CD4-positive, alpha-beta T cell treated with Interleukin-17A for 4 hours (primary cell): Measurements from ENCODE around the gene CFAP157.
"Not testable (repeated sequence)": the region's sequence is repeated elsewhere in the genome, so short reads cannot be mapped to it uniquely, and the experiment has no call there.

Experiments
- DNase-seq: peaks from one replicate; pipeline ENCODE4 v3.0.0-alpha.2; 2020; ENCODE audit warnings: mixed read lengths

The CFAP157 gene

GRCh38 chr9:127739614-127740330, 33.0 kb downstream of the CFAP157 start:
- DNase-seq, result no peak

GRCh38 chr9:127741831-127742434, 35.1 kb downstream of the CFAP157 start:
- no peak for DNase-seq

- no peak for DNase-seq
Measured at GRCh38 chr9:127742435-127743088, 35.8 kb downstream of the CFAP157 start.

GRCh38 chr9:127744398-127745110, 37.8 kb downstream of the CFAP157 start:
- DNase-seq, result no peak

- peak; percentile 61 for DNase-seq
Measured at GRCh38 chr9:127746959-127747569, 40.3 kb downstream of the CFAP157 start.

- DNase-seq, result no peak
Measured at GRCh38 chr9:127749090-127749787, 42.5 kb downstream of the CFAP157 start.

- DNase-seq, result no peak
Measured at GRCh38 chr9:127751269-127752054, 44.7 kb downstream of the CFAP157 start.

- DNase-seq, result no peak
Measured at GRCh38 chr9:127753148-127753547, 46.4 kb downstream of the CFAP157 start.

- DNase-seq, result no peak
Measured at GRCh38 chr9:127753622-127754021, 46.8 kb downstream of the CFAP157 start.

- DNase-seq, result no peak
Measured at GRCh38 chr9:127754099-127755060, 47.6 kb downstream of the CFAP157 start.

- DNase-seq, result no peak
Measured at GRCh38 chr9:127755061-127756060, 48.6 kb downstream of the CFAP157 start.

GRCh38 chr9:127756233-127756632, 49.4 kb downstream of the CFAP157 start:
- DNase-seq, result no peak

GRCh38 chr9:127756776-127757175, 50.0 kb downstream of the CFAP157 start:
- DNase-seq, result not testable (repeated sequence)

- no peak for DNase-seq
Measured at GRCh38 chr9:127758843-127759242, 52.1 kb downstream of the CFAP157 start.

- DNase-seq, result no peak
Measured at GRCh38 chr9:127761061-127761460, 54.3 kb downstream of the CFAP157 start.

- DNase-seq, result no peak
Measured at GRCh38 chr9:127761491-127761956, 54.7 kb downstream of the CFAP157 start.

- no peak for DNase-seq
Measured at GRCh38 chr9:127762111-127762676, 55.4 kb downstream of the CFAP157 start.

GRCh38 chr9:127763918-127764384, 57.2 kb downstream of the CFAP157 start:
- DNase-seq, result peak; percentile 62
